HG03103 (cell line): ENCODE results near the gene CKS1B.
"Not testable (repeated sequence)": the region's sequence is repeated elsewhere in the genome, so short reads cannot be mapped to it uniquely, and the experiment has no call there.

Source experiments
- ATAC-seq: cut with Tn5 transposase; IDR thresholded peaks from one replicate; pipeline ENCODE4 v1.9.1; 2021; ENCODE audit warnings: low read depth; ENCODE audit not compliant: unreplicated experiment

The CKS1B gene

GRCh38 chr1:154982897-154983648 lies 8.6 kb downstream of the CKS1B start, which contains the start of gene FLAD1:
Gene FLAD1, plus strand, starts transcription at chr1:154983344. Its CDS starts 351 bp downstream, at chr1:154983695.
- peak; percentile 95 for ATAC-seq

- no peak for ATAC-seq
Measured at GRCh38 chr1:154983776-154984466, 9.4 kb downstream of the CKS1B start.

- not testable (repeated sequence) for ATAC-seq
Measured at GRCh38 chr1:154986736-154987135, 12.3 kb downstream of the CKS1B start.

GRCh38 chr1:154987326-154987725 lies 12.8 kb downstream of the CKS1B start:
- ATAC-seq, result no peak

GRCh38 chr1:154988058-154988954 lies 13.8 kb downstream of the CKS1B start:
- no peak for ATAC-seq

GRCh38 chr1:154989195-154989860 lies 14.8 kb downstream of the CKS1B start:
- ATAC-seq, result no peak

- no peak for ATAC-seq
Measured at GRCh38 chr1:154990276-154990675, 15.8 kb downstream of the CKS1B start.

- no peak for ATAC-seq
Measured at GRCh38 chr1:154992721-154993571, 18.5 kb downstream of the CKS1B start.

GRCh38 chr1:154993572-154994268 lies 19.2 kb downstream of the CKS1B start, which contains the start of gene LENEP:
Gene LENEP, plus strand, starts transcription at chr1:154993586. Its CDS starts 22 bp downstream, at chr1:154993608.
- ATAC-seq, result no peak

GRCh38 chr1:154994269-154994587 lies 19.7 kb downstream of the CKS1B start:
- no peak for ATAC-seq

- no peak for ATAC-seq
Measured at GRCh38 chr1:154994591-154994990, 20.1 kb downstream of the CKS1B start.

GRCh38 chr1:154995301-154995983 lies 21.0 kb downstream of the CKS1B start:
- not testable (repeated sequence) for ATAC-seq

- ATAC-seq, result no peak
Measured at GRCh38 chr1:154996966-154997701, 22.7 kb downstream of the CKS1B start.

GRCh38 chr1:154998201-154998780 lies 23.8 kb downstream of the CKS1B start:
- ATAC-seq, result no peak

GRCh38 chr1:154998818-154999570 lies 24.5 kb downstream of the CKS1B start:
- ATAC-seq, result no peak

- ATAC-seq, result no peak
Measured at GRCh38 chr1:154999571-155000410, 25.3 kb downstream of the CKS1B start.
